OCI-LY1 (cell line): ENCODE data around the gene FITM2.

ENCODE experiments used
- H2AFZ ChIP-seq: fragments of 200-600 bp; sonication (generic), shearing (Covaris generic); 2 replicates; pipeline ENCODE4 v1.6.0; 2014; ENCODE audit warnings: antibody characterized with exemption, mild to moderate bottlenecking, low read length
- H3F3A ChIP-seq: fragments of 200-600 bp; sonication (generic), shearing (Covaris generic); 2 replicates; pipeline ENCODE4 v1.6.0; 2014; ENCODE audit warnings: mild to moderate bottlenecking, antibody characterized with exemption, low read length, moderate library complexity; ENCODE audit not compliant: insufficient read depth
- H3K27ac ChIP-seq: fragments of 200-600 bp; sonication (generic); 2 replicates; pipeline ENCODE4 v1.5.1; 2014; ENCODE audit warnings: low read length, mixed run types, mild to moderate bottlenecking, low read depth; ENCODE audit not compliant: poor library complexity, severe bottlenecking
- H3K27me3 ChIP-seq: fragments of 200-600 bp; sonication (generic); 2 replicates; pipeline ENCODE4 v1.6.0; 2014; ENCODE audit warnings: antibody characterized with exemption, mild to moderate bottlenecking, low read length, moderate library complexity; ENCODE audit not compliant: insufficient read depth
- H3K36me3 ChIP-seq: fragments of 200-600 bp; sonication (generic); 2 replicates; pipeline ENCODE4 v1.6.1; 2014; ENCODE audit warnings: mild to moderate bottlenecking, antibody characterized with exemption, low read length, moderate library complexity, mixed read lengths; ENCODE audit not compliant: insufficient read depth
- H3K4me1 ChIP-seq: fragments of 200-600 bp; sonication (generic); 2 replicates; pipeline ENCODE4 v1.5.1; 2014; ENCODE audit warnings: mild to moderate bottlenecking, low read length, moderate library complexity; ENCODE audit not compliant: insufficient read depth, severe bottlenecking
- H3K4me2 ChIP-seq: fragments of 200-600 bp; sonication (generic), shearing (Covaris generic); 2 replicates; pipeline ENCODE4 v1.6.1; 2014; ENCODE audit warnings: low read length
- H3K4me3 ChIP-seq: fragments of 200-600 bp; sonication (generic); 2 replicates; pipeline ENCODE4 v1.5.1; 2014; ENCODE audit warnings: low read length, low read depth, mild to moderate bottlenecking, mixed read lengths; ENCODE audit not compliant: poor library complexity, severe bottlenecking
- H3K79me2 ChIP-seq: fragments of 200-600 bp; shearing (Covaris generic); 2 replicates; pipeline ENCODE4 v1.6.1; 2016; ENCODE audit warnings: mixed run types, low read length, mixed read lengths; ENCODE audit not compliant: insufficient read depth
- H3K9ac ChIP-seq: fragments of 200-600 bp; sonication (generic), shearing (Covaris generic); 2 replicates; pipeline ENCODE4 v1.6.1; 2014; ENCODE audit warnings: mild to moderate bottlenecking, low read length, mixed read lengths
- H3K9me2 ChIP-seq: fragments of 200-600 bp; sonication (generic), shearing (Covaris generic); 2 replicates; pipeline ENCODE4 v1.6.1; 2014; ENCODE audit warnings: low read depth, mild to moderate bottlenecking, low read length, mixed read lengths
- H3K9me3 ChIP-seq: fragments of 200-600 bp; shearing (Covaris generic); 2 replicates; pipeline ENCODE4 v1.6.1; 2014; ENCODE audit warnings: low read length, mixed read lengths
- H4K20me1 ChIP-seq: fragments of 200-600 bp; sonication (generic), shearing (Covaris generic); 2 replicates; pipeline ENCODE4 v1.6.0; 2016; ENCODE audit warnings: mild to moderate bottlenecking, low read length; ENCODE audit not compliant: insufficient read depth
- CTCF ChIP-seq: fragments of 200-600 bp; sonication (generic), shearing (Covaris generic); IDR thresholded peaks from 2 replicates; pipeline ENCODE4 v1.5.1; 2017; ENCODE audit warnings: mild to moderate bottlenecking, antibody characterized with exemption, low read length, moderate library complexity, mixed read lengths
- EZH2 ChIP-seq: fragments of 200-600 bp; sonication (generic), shearing (Covaris generic); IDR thresholded peaks from 2 replicates; pipeline ENCODE4 v1.8.0; 2017; ENCODE audit warnings: borderline replicate concordance, mixed run types, mild to moderate bottlenecking, antibody characterized with exemption, low read length, moderate library complexity, mixed read lengths

The FITM2 gene

GRCh38 chr20:44255942-44256341 is 55.1 kb downstream of the FITM2 start:
- no peaks in the 10 kb centered on the region; the same call in 1 of the 2 replicates for H3K27me3 ChIP-seq
- H3K79me2 ChIP-seq, result no peaks in the 10 kb centered on the region
- no peaks in the 10 kb centered on the region for H3K4me1 ChIP-seq
- H3K4me2 ChIP-seq, result no peak overlapping the region
- H3K9ac ChIP-seq, result no peak overlapping the region
- H3K9me3 ChIP-seq, result no peaks in the 10 kb centered on the region
- H3K27ac ChIP-seq, result no peak overlapping the region
- TF ChIP-seq EZH2, result no peak
- no peak for TF ChIP-seq CTCF
- no peaks in the 10 kb centered on the region for H3K36me3 ChIP-seq
- no peak overlapping the region for H3K4me3 ChIP-seq
- H3K9me2 ChIP-seq, result no peaks in the 10 kb centered on the region
- no peaks in the 10 kb centered on the region for H3F3A ChIP-seq
- no peaks in the 10 kb centered on the region for H4K20me1 ChIP-seq
- H2AFZ ChIP-seq, result no peak overlapping the region

- TF ChIP-seq EZH2 (no peak), CTCF (no peak)
- no peaks in the 10 kb centered on the region for H3K4me1 ChIP-seq
- H3K27ac ChIP-seq, result no peak overlapping the region
- H3K27me3 ChIP-seq, result no peaks in the 10 kb centered on the region; the same call in 1 of the 2 replicates
- no peak overlapping the region for H3K4me3 ChIP-seq
- H3K9me2 ChIP-seq, result no peaks in the 10 kb centered on the region
- no peaks in the 10 kb centered on the region for H4K20me1 ChIP-seq
- H3K4me2 ChIP-seq, result no peak overlapping the region
- no peaks in the 10 kb centered on the region for H3K9me3 ChIP-seq
- H3K79me2 ChIP-seq, result no peaks in the 10 kb centered on the region
- no peak overlapping the region for H2AFZ ChIP-seq
- H3K9ac ChIP-seq, result no peak overlapping the region
- H3K36me3 ChIP-seq, result no peaks in the 10 kb centered on the region
- H3F3A ChIP-seq, result no peaks in the 10 kb centered on the region
Observed at GRCh38 chr20:44254073-44254472, 56.9 kb downstream of the FITM2 start.

GRCh38 chr20:44253528-44253927 is 57.5 kb downstream of the FITM2 start:
- no peaks in the 10 kb centered on the region for H4K20me1 ChIP-seq
- H3K4me2 ChIP-seq, result no peak overlapping the region
- TF ChIP-seq CTCF (no peak), EZH2 (no peak)
- H3K79me2 ChIP-seq, result no peaks in the 10 kb centered on the region
- no peaks in the 10 kb centered on the region for H3K9me3 ChIP-seq
- H3K27ac ChIP-seq, result no peak overlapping the region
- no peaks in the 10 kb centered on the region for H3F3A ChIP-seq
- H3K4me3 ChIP-seq, result no peak overlapping the region
- H3K4me1 ChIP-seq, result no peaks in the 10 kb centered on the region
- no peaks in the 10 kb centered on the region; the same call in 1 of the 2 replicates for H3K27me3 ChIP-seq
- no peak overlapping the region for H2AFZ ChIP-seq
- H3K9me2 ChIP-seq, result no peaks in the 10 kb centered on the region
- H3K36me3 ChIP-seq, result no peaks in the 10 kb centered on the region
- H3K9ac ChIP-seq, result no peak overlapping the region
